GM12878 (cell line): Measurements from ENCODE around the gene ZNF775. TPM values are rescaled to one million over a fixed set of nuclear protein-coding genes. Genes with fewer than 3 reads are reported as not detected.

Source experiments
- BCL11A ChIP-seq: IDR thresholded peaks from 2 replicates; pipeline ENCODE4 v1.6.1; 2011; ENCODE audit warnings: low read depth, low read length
- CBX5 ChIP-seq: sonication (generic); IDR thresholded peaks from 2 replicates; pipeline ENCODE4 v1.6.1; 2016; ENCODE audit warnings: low read depth, moderate library complexity, mild to moderate bottlenecking, inconsistent platforms
- CHD4 ChIP-seq: fragments of 200-600 bp; sonication (generic); IDR thresholded peaks from 2 replicates; pipeline ENCODE4 v1.6.1; 2016; ENCODE audit warnings: mild to moderate bottlenecking
- DPF2 ChIP-seq: fragments of 450-650 bp; IDR thresholded peaks from 2 replicates; pipeline ENCODE4 v1.6.1; 2017; ENCODE audit warnings: mild to moderate bottlenecking
- EED ChIP-seq: sonication (generic); IDR thresholded peaks from 2 replicates; pipeline ENCODE4 v1.6.1; 2016; ENCODE audit warnings: antibody characterized with exemption, low read depth
- FOS ChIP-seq: IDR thresholded peaks from 3 replicates; pipeline ENCODE4 v1.6.1; 2011; ENCODE audit warnings: borderline replicate concordance; ENCODE audit not compliant: insufficient read length; ENCODE audit errors: extremely low read depth
- GATAD2B ChIP-seq: fragments of 450-650 bp; conservative IDR thresholded peaks from 2 replicates; pipeline ENCODE4 v1.6.1; 2017; ENCODE audit warnings: low read depth, mild to moderate bottlenecking, moderate library complexity
- IKZF2 ChIP-seq, 2 experiments: fragments of 450-650 bp; IDR thresholded peaks; 2 replicates each; pipeline ENCODE4 v1.6.1; 2017; ENCODE audit warnings: mild to moderate bottlenecking in 2 of 2, moderate library complexity in 2 of 2
- KDM1A ChIP-seq: fragments of 200-600 bp; sonication (generic); IDR thresholded peaks from 2 replicates; pipeline ENCODE4 v1.6.1; 2016; ENCODE audit warnings: borderline replicate concordance
- MAX ChIP-seq: IDR thresholded peaks from 2 replicates; pipeline ENCODE4 v1.6.1; 2012; ENCODE audit warnings: low read depth, low read length, improper control_type of control experiment
- MEF2A ChIP-seq: IDR thresholded peaks from 2 replicates; pipeline ENCODE4 v1.6.1; 2011; ENCODE audit warnings: low read depth, mild to moderate bottlenecking, low read length, moderate library complexity; ENCODE audit not compliant: insufficient read depth
- MXI1 ChIP-seq: fragments of 150-350 bp; IDR thresholded peaks from 2 replicates; pipeline ENCODE4 v1.6.1; 2011; ENCODE audit warnings: low read depth, mild to moderate bottlenecking, inconsistent platforms, low read length, improper control_type of control experiment
- MYB ChIP-seq: fragments of 150-350 bp; IDR thresholded peaks from 2 replicates; pipeline ENCODE4 v1.6.1; 2014; ENCODE audit warnings: mild to moderate bottlenecking, low read depth, low read length, borderline replicate concordance
- NBN ChIP-seq: fragments of 450-650 bp; IDR thresholded peaks from 2 replicates; pipeline ENCODE4 v1.6.1; 2016
- NFIC ChIP-seq: IDR thresholded peaks from 2 replicates; pipeline ENCODE4 v1.6.1; 2012; ENCODE audit warnings: low read depth, mild to moderate bottlenecking, inconsistent platforms, low read length, moderate library complexity
- NR2C2 ChIP-seq: IDR thresholded peaks from 2 replicates; pipeline ENCODE4 v1.6.1; 2011; ENCODE audit warnings: borderline replicate concordance, low read depth; ENCODE audit not compliant: control insufficient read depth, insufficient read length
- NR2F1 ChIP-seq: fragments of 450-650 bp; conservative IDR thresholded peaks from 2 replicates; pipeline ENCODE4 v1.6.1; 2017; ENCODE audit warnings: mild to moderate bottlenecking
- POLR2A ChIP-seq: IDR thresholded peaks from 2 replicates; pipeline ENCODE4 v1.6.1; 2011; ENCODE audit warnings: low read depth, mild to moderate bottlenecking, low read length
- RELA ChIP-seq: fragments of 450-650 bp; IDR thresholded peaks from 2 replicates; pipeline ENCODE4 v1.8.0; 2014; ENCODE audit warnings: borderline replicate concordance; ENCODE audit not compliant: partially characterized antibody
- RFX5 ChIP-seq: IDR thresholded peaks from 2 replicates; pipeline ENCODE4 v1.6.1; 2011; ENCODE audit warnings: low read depth, low read length, improper control_type of control experiment
- RUNX3 ChIP-seq: IDR thresholded peaks from 2 replicates; pipeline ENCODE4 v1.6.1; 2012; ENCODE audit warnings: low read length, inconsistent platforms
- SIX5 ChIP-seq: IDR thresholded peaks from 2 replicates; pipeline ENCODE4 v1.6.1; 2011; ENCODE audit warnings: mild to moderate bottlenecking, low read depth, low read length, moderate library complexity; ENCODE audit not compliant: severe bottlenecking
- SP1 ChIP-seq: IDR thresholded peaks from one replicate; pipeline ENCODE4 v1.6.1; 2011; ENCODE audit warnings: low read depth, low read length
- SREBF1 ChIP-seq: IDR thresholded peaks from 2 replicates; pipeline ENCODE4 v1.6.1; 2012; ENCODE audit warnings: mild to moderate bottlenecking, low read length
- SREBF2 ChIP-seq: IDR thresholded peaks from 2 replicates; pipeline ENCODE4 v1.6.1; 2012; ENCODE audit warnings: mild to moderate bottlenecking, low read length
- TARDBP ChIP-seq: IDR thresholded peaks from 2 replicates; pipeline ENCODE4 v1.6.1; 2016; ENCODE audit warnings: borderline replicate concordance
- TCF12 ChIP-seq: IDR thresholded peaks from 2 replicates; pipeline ENCODE4 v1.6.1; 2011; ENCODE audit warnings: low read depth, mild to moderate bottlenecking, low read length
- YY1 ChIP-seq: IDR thresholded peaks from 2 replicates; pipeline ENCODE4 v1.6.1; 2011; ENCODE audit warnings: low read depth, mild to moderate bottlenecking, low read length
- ZNF274 ChIP-seq: IDR thresholded peaks from one replicate; pipeline ENCODE4 v1.8.0; 2011; ENCODE audit not compliant: insufficient read length, insufficient read depth
- ZSCAN29 ChIP-seq: fragments of 450-650 bp; IDR thresholded peaks from 2 replicates; pipeline ENCODE4 v1.6.1; 2017; ENCODE audit warnings: mild to moderate bottlenecking, moderate library complexity
- polyA plus RNA-seq, 11 experiments: library from polyadenylated mRNA; depleted of rRNA in 4 of 11; unstranded in 6 of 11; stranded (reverse) in 5 of 11; fragments of >200 nt; fragmentation: Nextera tagmentation in 4 of 11; fragmentation: Illumina TruSeq in 1 of 11; extraction: Ambion mirVana in 4 of 11; extraction: Trizol in 1 of 11; gene quantifications; 1 replicate in 1 of 11; 2 replicates in 10 of 11; pipeline versions ENCODE4 v1.2.1 to v1.2.3, GENCODE V29; 2011 to 2016; ENCODE audit warnings: inconsistent platforms in 2 of 11, missing spikeins in 2 of 11, low read depth in 1 of 11
- total RNA-seq, 4 experiments: library from RNA; depleted of rRNA in 3 of 4; stranded (reverse); fragments of >200 nt in 3 of 4; fragmentation: Illumina TruSeq in 1 of 4; extraction: Trizol in 1 of 4; gene quantifications; 2 replicates each; pipeline versions ENCODE4 v1.2.1 to v1.2.3, GENCODE V29; 2013 to 2021
- TF ChIP-seq, protein P1 (sequence below): IDR thresholded peaks from 2 replicates; pipeline ENCODE4 v1.6.1; 2011; ENCODE audit warnings: borderline replicate concordance, low read depth, mild to moderate bottlenecking, moderate library complexity, low read length; ENCODE audit not compliant: insufficient read depth, poor library complexity, severe bottlenecking
- TF ChIP-seq, protein P2 (sequence below): IDR thresholded peaks from 2 replicates; pipeline ENCODE4 v1.6.1; 2011; ENCODE audit warnings: borderline replicate concordance, low read depth, mild to moderate bottlenecking, moderate library complexity, mixed read lengths, low read length; ENCODE audit not compliant: insufficient read depth; ENCODE audit errors: extremely low read length

The ZNF775 gene
- total and polyA plus RNA-seq, 10 of the 15 experiments (the other 5 are each of a cell fraction or from before 2014, with no cell fraction given), result 0.05 to 14.3 (median 2.1) TPM

DNA sequence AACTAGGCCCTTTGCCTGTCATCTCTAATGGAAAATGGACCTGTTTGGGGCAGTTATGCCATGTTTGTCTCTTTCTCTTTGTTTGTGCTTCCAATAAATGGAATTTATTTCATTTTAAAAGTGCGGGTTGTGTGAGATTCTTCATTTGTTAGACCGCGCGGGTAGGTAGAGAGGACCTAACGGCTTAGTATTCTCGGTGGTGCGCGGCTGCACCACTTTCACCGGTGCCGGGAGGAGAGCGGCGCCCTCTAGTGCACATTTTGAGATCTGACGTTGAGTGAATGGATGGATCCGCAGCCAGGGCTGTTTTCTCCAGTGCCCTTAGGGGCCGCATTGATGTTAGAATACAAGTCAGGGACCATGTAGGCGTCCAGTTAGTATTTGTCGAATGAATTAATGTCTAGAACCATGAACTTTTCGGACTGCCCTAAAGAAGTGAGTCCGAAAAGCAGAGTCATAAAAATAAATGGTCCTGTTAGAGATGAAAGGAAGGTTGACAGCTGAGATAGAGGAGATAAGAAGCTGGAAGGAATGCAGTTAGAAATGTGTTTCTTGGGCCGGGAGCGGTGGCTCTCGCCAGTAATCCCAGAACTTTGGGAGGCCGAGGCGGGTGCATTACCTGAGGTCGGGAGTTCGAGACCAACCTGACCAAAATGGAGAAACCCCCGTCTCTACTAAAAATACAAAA lies 42.0 kb downstream of the ZNF775 start (continued):
- TF ChIP-seq SREBF2 (no peak), FOS (no peak), CHD4 (no peak), SP1 (peak; percentile 8), TARDBP (no peak), RFX5 (no peak), SIX5 (no peak), ZSCAN29 (no peak), SREBF1 (no peak), NR2C2 (no peak), MXI1 (no peak), GATAD2B (no peak), RELA (no peak), BCL11A (no peak), MAX (no peak), MEF2A (0 out of 2 replicates have a peak, but pooled peaks have one; percentile 16), NBN (peak; percentile 42; the same call in 1 of the 2 replicates), DPF2 (no peak), KDM1A (no peak), NR2F1 (peak; percentile 54; the same call in 1 of the 2 replicates), NFIC (no peak), MYB (no peak), IKZF2 (IDR thresholded peaks at IDR 0.05) (no peak), POLR2A (no peak), RUNX3 (0 out of 2 replicates have a peak, but pooled peaks have one; percentile 23), YY1 (peak; percentile 79), CBX5 (no peak), ZNF274 (no peak), TCF12 (no peak), EED (no peak)
- TF ChIP-seq, protein P1, sequence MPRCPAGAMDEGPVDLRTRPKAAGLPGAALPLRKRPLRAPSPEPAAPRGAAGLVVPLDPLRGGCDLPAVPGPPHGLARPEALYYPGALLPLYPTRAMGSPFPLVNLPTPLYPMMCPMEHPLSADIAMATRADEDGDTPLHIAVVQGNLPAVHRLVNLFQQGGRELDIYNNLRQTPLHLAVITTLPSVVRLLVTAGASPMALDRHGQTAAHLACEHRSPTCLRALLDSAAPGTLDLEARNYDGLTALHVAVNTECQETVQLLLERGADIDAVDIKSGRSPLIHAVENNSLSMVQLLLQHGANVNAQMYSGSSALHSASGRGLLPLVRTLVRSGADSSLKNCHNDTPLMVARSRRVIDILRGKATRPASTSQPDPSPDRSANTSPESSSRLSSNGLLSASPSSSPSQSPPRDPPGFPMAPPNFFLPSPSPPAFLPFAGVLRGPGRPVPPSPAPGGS, result no peak
- TF ChIP-seq, protein P2, sequence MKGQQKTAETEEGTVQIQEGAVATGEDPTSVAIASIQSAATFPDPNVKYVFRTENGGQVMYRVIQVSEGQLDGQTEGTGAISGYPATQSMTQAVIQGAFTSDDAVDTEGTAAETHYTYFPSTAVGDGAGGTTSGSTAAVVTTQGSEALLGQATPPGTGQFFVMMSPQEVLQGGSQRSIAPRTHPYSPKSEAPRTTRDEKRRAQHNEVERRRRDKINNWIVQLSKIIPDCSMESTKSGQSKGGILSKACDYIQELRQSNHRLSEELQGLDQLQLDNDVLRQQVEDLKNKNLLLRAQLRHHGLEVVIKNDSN, result no peak
